Measurements from ENCODE around the gene SSR3. TPM values are rescaled to one million over a fixed set of nuclear protein-coding genes. Genes with fewer than 3 reads are reported as not detected.

The SSR3 gene
- total and polyA plus RNA-seq, 9 of the 15 experiments (the other 6 are each of a cell fraction or from before 2014, with no cell fraction given), result 104 to 464 (median 307) TPM

- TF ChIP-seq AFF4 (CRISPR knock-in tag; IDR thresholded peaks at IDR 0.05) (no peak), POLR2AphosphoS2 (IDR thresholded peaks at IDR 0.05; ENCODE audit: low read length) (no peak), NUFIP1 (IDR thresholded peaks at IDR 0.05; ENCODE audit: partially characterized antibody) (no peak), ZBTB9 (CRISPR knock-in tag; IDR thresholded peaks at IDR 0.05) (no peak), NRF1 (conservative IDR thresholded peaks at IDR 0.05 in 1 of 2, IDR thresholded peaks at IDR 0.05 in 1 of 2) (no peak)
Measured at GRCh38 chr3:156576051-156576450, 21.1 kb upstream of the SSR3 start (continued).

GRCh38 chr3:156575641-156576040 lies 20.7 kb upstream of the SSR3 start:
- POLR2A ChIA-PET, result interaction anchor here (0.6 kb wide), 1 partner anchor 33 kb away, joined by 3 read pairs; no protein-coding TSS in a partner anchor
- WGBS (ENCODE audit: insufficient coverage, low coverage, missing lambda C conversion rate), result 85% methylated on average over 3 of the region's 3 CpGs
- peaks cover 3 to 32% of the 10 kb centered on the region in 2 experiments; a peak in 4 of 5 replicates for H3K4me1 ChIP-seq (replicated peaks in 1 of 2; ENCODE audit: control insufficient read depth in 2 of 2, insufficient read depth in 2 of 2, low read length in 2 of 2)
- TF ChIP-seq STAT5B (CRISPR knock-in tag; IDR thresholded peaks at IDR 0.05) (no peak), ZNF586 (CRISPR knock-in tag; conservative IDR thresholded peaks at IDR 0.05) (no peak), SAFB (IDR thresholded peaks at IDR 0.05; ENCODE audit: borderline replicate concordance, low read depth, low read length) (no peak), ZBTB17 (CRISPR knock-in tag; IDR thresholded peaks at IDR 0.05) (no peak), PCBP1 (IDR thresholded peaks at IDR 0.05; ENCODE audit: low read depth, low read length, poor library complexity, severe bottlenecking) (no peak), L3MBTL2 (IDR thresholded peaks at IDR 0.05) (no peak), ZNF507 (tag; conservative IDR thresholded peaks at IDR 0.05) (no peak), TCF15 (CRISPR knock-in tag; IDR thresholded peaks at IDR 0.05) (no peak)

More at GRCh38 chr3:156575641-156576040, 20.7 kb upstream of the SSR3 start:
- Histone ChIP-seq H3K4me2 (ENCODE audit: insufficient read depth, low read length) (no peak overlapping the region), H4K20me1 (replicated peaks; ENCODE audit: control insufficient read depth, insufficient read depth, low read length) (no peaks in the 10 kb centered on the region), H3K79me2 (ENCODE audit: control insufficient read depth, insufficient read depth, low read length) (no peaks in the 10 kb centered on the region), H3K27ac (ENCODE audit: extremely low read depth, low read depth, low read length) (no peak overlapping the region), H3K27me3 (ENCODE audit: control insufficient read depth in 2 of 2, insufficient read depth in 2 of 2, low read length in 2 of 2) (no peaks in the 10 kb centered on the region), H3K9me1 (ENCODE audit: control insufficient read depth, insufficient read depth, low read length) (no peaks in the 10 kb centered on the region), H3K4me3 (no peak overlapping the region), H3K36me3 (ENCODE audit: control insufficient read depth, insufficient read depth, low read length) (no peaks in the 10 kb centered on the region; the same call in 2 of the 3 replicates), H3K9me3 (replicated peaks; ENCODE audit: control insufficient read depth, insufficient read depth, low read depth, low read length) (no peaks in the 10 kb centered on the region), H2AFZ (ENCODE audit: low read depth, low read length) (no peak overlapping the region), H3K9ac (ENCODE audit: insufficient read depth in 1 of 2, low read depth in 2 of 2, low read length in 2 of 2) (no peak overlapping the region)
- FAIRE-seq, result no peak
- BruUV-seq (replicated peaks), result no TSS peak
- CTCF ChIA-PET (ENCODE audit: low intra/inter-chr PET ratio), result no interaction called here
- no peak for ATAC-seq
- intact Hi-C loops (cut with micrococcal nuclease), result no loop called here
- DNase-seq (ENCODE audit: extremely low read depth in 1 of 4, low spot score in 3 of 4), result no peak
- in situ Hi-C loops (cut with MboI), result no loop called here
